Activated CD4-positive, alpha-beta T cell treated with anti-CD3 and anti-CD28 coated beads, Interleukin-2, Interleukin-6, amounts not matched to agents 100 ng/mL and 50 ng/mL, durations not matched to agents 16 hours and 8 hours (primary cell): ENCODE measurements around the gene COL4A4.

ENCODE experiments used
- DNase-seq: peaks from one replicate; pipeline ENCODE4 v3.0.0-alpha.2; 2020

Gene COL4A4

GRCh38 chr2:227160164-227160563 lies 3.8 kb downstream of the COL4A4 start:
- no peak for DNase-seq

DNA sequence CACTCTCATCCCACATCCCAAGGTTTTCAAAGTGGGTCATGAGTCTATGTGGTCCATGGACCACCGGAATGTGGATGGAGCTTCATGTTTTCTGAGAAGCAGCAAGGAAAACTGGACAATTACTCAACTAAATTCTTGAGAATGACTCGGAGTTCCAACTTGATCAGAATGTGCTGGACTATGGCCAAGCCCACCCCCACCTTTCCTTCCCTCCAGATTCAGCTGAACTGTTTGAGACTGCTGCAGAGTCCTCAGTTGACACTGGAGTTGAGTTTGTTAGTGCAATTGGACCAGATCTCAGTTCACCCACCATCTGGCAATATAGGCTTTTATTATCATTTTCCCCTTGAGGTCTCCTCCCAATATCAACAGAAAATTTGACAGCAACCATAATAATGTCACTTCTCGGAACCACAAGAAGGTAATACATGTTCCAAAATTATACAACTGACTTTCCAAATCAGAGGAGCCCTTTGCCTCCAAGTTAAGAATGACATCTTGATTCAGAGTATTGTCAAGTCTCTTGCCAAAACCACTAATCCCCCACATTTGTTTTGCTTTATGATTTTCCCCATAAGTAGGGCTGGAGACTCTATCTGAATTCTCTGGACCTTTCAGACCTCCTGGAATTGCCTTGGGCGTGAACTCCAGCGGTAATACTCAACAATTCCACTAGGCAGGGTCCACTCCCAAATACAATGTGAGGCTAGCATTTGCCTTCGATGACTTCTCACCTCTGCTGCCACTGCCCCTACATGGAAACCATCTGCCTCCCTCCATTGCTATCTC lies 8.8 kb downstream of the COL4A4 start:
- DNase-seq = no peak

DNA sequence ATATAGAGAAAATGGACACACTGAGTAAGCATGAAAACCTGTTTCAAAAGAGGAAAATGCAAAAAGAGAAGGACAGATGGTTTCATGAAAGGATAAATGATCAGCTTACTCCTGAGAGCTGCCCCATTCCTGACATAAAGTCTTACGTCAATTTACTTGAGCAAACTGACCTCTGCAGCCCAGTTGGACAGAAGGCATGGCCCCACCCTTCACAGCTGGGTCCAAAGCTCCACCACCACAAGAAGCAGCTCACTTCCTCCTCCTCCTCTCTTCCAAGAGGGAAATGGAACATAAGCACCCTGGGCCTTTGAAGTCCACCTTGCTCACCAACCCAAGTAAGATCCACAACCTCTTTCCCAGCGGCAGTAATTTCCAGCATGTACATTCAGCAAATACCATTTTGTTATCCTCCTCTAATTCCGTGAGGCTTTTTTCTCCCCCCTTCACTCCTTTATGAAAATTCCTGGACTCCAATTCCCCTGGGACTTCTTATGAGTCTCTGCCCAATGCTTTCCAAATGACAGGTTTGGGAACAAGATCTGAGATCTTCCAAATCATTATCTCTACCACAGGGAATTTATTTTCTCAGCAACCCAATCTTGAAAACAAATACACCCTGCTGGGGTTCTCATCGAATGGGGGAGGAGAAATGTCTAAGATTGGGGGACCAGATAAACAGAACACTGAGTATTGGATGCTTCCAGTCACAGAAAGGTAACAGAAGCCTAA lies 10.1 kb downstream of the COL4A4 start:
- DNase-seq = no peak

DNA sequence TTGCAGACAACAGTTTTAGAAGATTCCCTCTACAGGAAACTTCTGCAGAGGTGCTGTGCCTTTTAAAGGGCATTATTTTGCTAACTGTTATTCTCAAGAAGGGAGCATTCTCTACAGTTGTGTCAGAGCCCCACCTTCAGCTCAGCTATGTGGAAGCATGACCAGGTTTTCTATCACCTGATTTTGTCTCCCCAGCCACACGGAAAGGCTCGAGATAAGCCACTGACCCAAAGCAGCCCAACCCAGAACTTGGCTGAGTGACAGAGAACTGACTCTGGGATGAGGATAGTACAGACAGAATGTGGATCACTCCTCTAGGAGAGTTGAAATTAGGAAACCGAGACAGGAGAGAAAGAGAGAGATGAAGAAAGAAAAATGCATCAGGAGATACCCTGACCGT lies 10.7 kb downstream of the COL4A4 start:
- DNase-seq = no peak

- no peak for DNase-seq
Observed at GRCh38 chr2:227152093-227152766, 11.8 kb downstream of the COL4A4 start.

- no peak for DNase-seq
Observed at GRCh38 chr2:227150222-227150936, 13.6 kb downstream of the COL4A4 start.

DNA sequence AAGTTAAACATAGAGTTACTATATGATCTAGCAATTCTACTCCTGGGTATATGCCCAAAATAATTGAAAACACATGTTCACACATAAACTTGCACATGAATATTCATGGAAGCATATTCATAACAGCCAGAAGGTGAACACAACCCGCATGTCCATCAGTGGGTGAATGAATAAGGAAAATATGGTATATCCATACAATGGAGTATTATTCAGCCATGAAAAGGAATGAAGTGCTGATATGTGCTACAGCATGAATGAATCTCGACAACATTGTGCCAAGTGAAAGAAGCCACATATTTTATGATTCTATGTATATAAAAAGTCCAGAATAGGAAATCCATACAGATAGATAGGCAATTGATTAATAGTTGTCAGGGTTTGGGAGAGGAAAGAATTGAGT lies 15.9 kb downstream of the COL4A4 start:
- no peak for DNase-seq

GRCh38 chr2:227147023-227147422 lies 17.0 kb downstream of the COL4A4 start:
- DNase-seq = no peak

- DNase-seq = no peak
Observed at GRCh38 chr2:227146456-227146855, 17.5 kb downstream of the COL4A4 start.

DNA sequence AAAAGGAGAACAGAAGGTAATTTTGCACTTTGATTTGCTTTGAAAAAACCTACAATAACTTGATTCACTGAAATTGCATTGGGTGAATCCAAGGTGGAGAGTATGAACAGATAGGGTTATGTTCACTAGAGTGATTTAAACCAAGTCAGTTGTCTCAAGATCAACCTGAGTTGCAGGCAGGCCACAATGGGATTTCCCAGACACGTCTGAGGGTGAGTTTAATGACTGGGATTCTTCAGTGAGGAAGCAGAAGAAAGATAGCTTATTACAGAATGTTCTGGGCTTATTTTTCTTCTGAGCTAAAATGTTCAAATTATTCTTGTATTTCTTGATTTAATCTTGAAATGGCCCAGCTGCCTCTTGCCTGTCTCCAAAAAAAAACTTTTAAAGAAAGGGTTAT lies 20.1 kb downstream of the COL4A4 start:
- no peak for DNase-seq

- DNase-seq = no peak
Observed at GRCh38 chr2:227141301-227141700, 22.7 kb downstream of the COL4A4 start.

DNA sequence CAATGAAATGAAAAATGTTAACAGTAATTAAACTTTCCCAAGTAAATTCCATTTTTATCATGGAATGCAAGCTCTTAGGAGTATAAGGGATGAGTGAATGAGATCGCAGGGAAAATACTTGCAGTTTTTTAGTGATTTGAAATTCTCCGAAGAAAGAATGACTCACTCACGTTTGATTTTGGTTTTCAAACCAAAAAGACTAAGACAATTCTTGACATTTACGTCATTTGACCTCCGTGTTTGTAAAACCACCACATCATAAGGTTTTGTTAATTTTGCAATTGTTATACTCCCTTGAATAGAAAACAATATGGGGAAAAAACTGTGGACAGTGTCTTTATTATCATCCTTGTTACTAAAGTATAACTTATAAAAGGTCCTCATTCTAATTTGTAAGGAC lies 29.4 kb downstream of the COL4A4 start:
- no peak for DNase-seq

DNA sequence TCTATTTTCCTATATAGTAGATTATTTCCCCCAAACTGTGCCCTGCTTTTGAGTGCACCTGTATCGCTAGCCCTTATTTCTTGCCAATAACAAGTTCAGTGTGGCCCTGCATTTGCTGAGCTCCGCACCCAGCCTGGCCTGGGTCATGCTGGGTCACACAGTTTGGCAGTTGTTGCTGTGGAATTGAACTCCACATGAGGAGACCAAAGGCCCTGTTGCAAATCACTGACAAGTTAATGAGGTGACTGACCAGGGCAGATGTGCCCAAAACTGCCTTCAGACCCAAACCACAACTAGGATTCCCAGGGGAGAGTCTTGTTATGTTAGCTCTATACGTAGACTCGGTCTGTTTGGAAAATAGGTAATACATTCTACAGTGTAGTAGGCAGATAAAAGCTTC lies 31.0 kb downstream of the COL4A4 start:
- DNase-seq = no peak

DNA sequence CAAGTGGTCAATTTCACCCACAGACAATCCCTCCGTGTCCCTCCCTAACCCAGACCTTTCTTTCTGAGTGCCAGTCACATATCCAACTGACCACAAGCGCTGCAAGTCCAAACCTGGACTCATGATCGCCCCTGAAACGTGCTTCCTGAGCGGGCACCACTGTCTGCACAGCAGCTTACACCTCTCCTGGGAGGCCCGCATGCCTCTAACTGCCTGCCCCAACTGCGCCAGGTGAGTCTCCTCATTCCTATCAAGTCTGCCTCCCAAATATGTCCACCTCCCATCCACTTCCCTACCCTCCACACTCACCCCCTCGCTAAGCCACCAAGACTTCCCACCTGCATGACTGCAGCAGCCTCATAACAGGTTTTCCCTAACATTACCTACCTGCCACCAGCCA lies 33.4 kb downstream of the COL4A4 start:
- DNase-seq = no peak

DNA sequence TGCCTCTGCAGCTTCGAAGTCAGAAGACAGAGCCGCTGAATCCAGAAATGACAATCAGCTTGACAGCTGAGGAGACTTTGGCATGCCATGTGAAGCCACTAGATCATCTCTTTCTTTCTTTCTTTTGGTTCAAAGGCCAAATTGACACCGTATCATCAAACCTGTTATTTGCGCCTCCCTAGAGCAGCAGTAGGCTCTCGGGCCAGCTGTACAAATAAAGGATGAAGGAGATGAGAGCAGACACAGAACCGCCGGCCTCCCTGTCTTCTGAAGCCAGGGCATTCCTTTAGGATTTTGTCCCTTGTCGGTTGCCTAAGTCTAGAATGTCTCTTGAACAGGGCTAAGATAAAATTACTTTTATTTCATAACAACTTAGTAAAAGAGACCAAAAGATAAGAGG lies 36.8 kb downstream of the COL4A4 start:
- DNase-seq = no peak

DNA sequence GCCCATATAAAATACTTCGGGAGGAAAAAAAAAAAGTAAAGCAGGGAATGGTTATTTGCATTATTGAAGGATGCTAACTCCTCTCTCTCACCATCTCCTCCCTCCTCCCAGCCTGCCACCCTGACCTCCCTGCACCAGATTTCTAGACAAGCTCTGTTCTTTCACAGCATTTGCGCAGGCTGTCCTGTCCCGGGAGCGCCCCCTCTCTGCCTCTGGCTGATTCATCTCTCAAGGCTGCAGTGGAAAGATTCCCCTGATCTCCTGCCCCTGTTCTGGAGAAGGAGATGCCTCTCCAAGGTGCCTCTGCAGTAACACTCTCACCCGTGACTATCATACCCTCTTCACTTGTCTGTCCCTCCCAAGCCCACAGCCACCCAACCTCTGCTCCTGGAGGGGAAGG lies 38.5 kb downstream of the COL4A4 start:
- DNase-seq = no peak

DNA sequence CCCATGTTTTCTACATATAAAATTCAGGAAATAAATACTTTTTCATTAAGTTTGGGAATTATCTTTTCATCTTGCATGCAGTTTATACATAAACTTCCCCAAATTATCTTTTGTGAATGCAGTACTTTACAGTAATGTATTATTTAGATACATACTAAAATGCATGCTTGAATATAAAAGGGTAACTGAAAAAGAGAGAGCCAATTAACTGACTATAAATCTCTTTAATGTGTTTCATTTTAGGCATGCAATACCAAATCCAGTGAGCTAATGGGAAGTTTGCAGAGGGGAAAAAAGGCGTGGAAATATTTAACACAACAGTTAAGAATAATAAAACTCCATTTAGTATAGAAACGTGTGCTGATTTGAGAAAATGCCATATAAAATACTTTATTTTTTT lies 39.2 kb downstream of the COL4A4 start:
- no peak for DNase-seq

DNA sequence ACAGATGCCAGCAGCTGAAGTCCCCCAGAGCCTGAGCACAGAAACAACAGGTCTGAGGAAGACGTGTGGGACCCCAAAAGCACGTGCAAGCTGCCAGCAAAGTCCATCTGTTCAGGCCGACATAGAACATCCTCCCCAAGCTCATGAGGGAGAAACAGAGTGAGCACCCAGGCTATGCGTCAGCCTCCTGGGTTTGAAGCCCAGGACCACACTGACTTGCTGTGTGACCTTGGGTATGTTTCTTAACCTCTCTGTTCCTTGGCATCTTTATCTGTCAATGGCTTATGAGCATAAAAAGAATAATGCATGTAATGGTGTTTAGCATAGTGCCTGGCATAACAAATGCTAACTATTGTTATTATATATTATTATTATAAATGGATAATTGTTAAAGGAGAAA lies 40.3 kb downstream of the COL4A4 start:
- DNase-seq = no peak

DNA sequence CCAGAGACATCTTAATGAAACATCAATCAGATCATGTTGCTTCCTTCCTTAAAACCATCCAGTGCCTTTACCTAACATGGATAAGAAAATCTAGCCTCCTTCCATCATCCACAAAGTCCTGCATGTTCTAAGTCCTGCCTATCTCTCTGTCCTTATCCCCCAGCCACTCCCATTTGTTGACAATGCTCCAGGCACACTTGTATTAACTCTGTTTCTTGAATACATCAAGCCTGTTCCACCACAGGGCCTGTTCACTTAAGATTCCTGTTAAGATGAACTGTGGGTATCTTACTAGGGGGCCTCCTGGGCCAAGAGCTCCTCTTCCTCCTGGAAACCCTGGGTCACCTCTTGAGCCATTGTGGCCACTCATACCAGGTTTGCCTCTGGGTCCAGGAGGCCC lies 45.7 kb downstream of the COL4A4 start:
- DNase-seq = no peak

DNA sequence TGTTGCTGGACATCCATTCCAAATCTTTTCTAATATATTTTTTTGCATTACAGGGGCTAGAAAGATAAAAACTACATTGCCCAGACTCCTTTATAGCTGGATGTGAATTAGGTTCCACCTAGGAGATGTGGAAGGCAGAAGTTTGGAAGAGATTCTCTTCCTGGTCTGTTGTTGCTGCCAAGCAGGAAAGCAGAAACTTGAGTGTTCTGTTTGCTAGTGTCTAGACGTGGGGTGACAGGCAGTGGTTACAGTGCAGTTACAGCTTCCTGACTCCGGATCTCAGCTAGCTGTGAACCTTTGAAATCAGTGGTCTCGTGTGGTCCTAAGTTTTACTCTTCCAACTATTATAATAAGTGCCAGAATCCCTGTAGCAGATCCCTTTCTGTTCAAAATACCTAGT lies 46.2 kb downstream of the COL4A4 start:
- DNase-seq = no peak

- DNase-seq = peak; percentile 36
Observed at GRCh38 chr2:227117027-227117426, 47.0 kb downstream of the COL4A4 start.

- peak; percentile 14 for DNase-seq
Observed at GRCh38 chr2:227115761-227116160, 48.2 kb downstream of the COL4A4 start.
